ENCODE data around the gene ZNRF1. TPM values are rescaled to one million over a fixed set of nuclear protein-coding genes. Genes with fewer than 3 reads are reported as not detected.

The ZNRF1 gene
- total and polyA plus RNA-seq, 2 of the 13 experiments (the other 11 are each of a cell fraction or from before 2014, with no cell fraction given), result 43.9 to 58.7 TPM

DNA sequence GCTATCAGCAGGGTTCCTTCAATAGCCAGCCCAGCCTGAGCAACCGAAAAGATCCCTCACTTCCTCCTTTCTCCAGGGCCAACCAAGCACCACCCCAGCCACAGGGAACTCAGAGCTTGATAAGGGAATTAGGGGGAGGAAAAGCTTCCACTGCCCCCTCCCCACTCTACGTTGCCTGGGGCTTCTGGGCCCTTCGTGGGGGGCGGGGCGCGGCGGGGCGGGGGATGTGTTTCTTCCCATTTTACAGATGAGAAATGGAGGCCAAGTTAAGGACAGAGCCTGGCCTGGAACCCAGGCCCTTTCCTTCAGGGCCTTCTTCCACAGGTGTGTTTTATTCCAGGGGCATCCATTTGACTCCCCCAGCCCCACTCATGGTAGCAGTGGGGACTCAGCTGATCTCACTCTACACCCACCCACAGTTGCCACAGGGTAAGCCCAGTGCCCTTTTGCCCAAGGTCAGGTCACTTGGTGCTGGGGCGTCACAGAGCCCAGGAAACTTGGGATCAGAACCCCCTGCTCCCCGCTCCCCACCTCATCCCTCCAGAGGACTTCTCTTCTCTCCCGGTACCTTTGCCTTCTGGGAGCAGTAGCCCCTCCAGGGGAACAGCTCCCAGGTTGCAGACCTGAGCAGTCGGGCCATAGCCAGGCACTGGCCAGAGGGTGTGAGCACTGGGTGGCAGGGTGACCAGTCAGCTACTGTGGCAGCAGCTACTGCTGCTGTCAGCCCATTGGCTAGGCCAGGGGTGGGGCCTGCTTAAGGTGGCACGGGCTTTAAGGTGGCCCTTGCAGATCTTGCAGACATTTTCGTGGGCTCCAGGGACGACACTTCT is 117.5 kb downstream of the ZNRF1 start, which contains the start of gene LDHD (continued):
- TF ChIP-seq ZNF256 (CRISPR knock-in tag; conservative IDR thresholded peaks at IDR 0.05) (no peak), FOSL2 (CRISPR knock-in tag; IDR thresholded peaks at IDR 0.05) (peak; percentile 59; the same call in 1 of the 2 replicates), GTF3A (CRISPR knock-in tag; conservative IDR thresholded peaks at IDR 0.05) (no peak), ZNF570 (CRISPR knock-in tag; IDR thresholded peaks at IDR 0.05; ENCODE audit: borderline replicate concordance) (no peak), NFE2L2 (IDR thresholded peaks at IDR 0.05; ENCODE audit: low read length) (no peak), GLI4 (CRISPR knock-in tag; IDR thresholded peaks at IDR 0.05; ENCODE audit: borderline replicate concordance) (peak; percentile 87; the same call in 1 of the 2 replicates), RARA (CRISPR knock-in tag; IDR thresholded peaks at IDR 0.05) (0 out of 2 replicates have a peak, but pooled peaks have one; percentile 25), KDM2A (CRISPR knock-in tag; IDR thresholded peaks at IDR 0.05; ENCODE audit: borderline replicate concordance, low read depth) (peak; percentile 83; the same call in 1 of the 2 replicates), BRD4 (CRISPR knock-in tag; IDR thresholded peaks at IDR 0.05) (peak; percentile 36; the same call in 1 of the 2 replicates), ZIK1 (CRISPR knock-in tag; IDR thresholded peaks at IDR 0.05; ENCODE audit: borderline replicate concordance, low read depth) (0 out of 2 replicates have a peak, but pooled peaks have one; percentile 44), MLLT10 (CRISPR knock-in tag; IDR thresholded peaks at IDR 0.05) (no peak), KAT8 (CRISPR knock-in tag; IDR thresholded peaks at IDR 0.05) (peak; percentile 79), ZNF264 (CRISPR knock-in tag; IDR thresholded peaks at IDR 0.05) (peak; percentile 17; the same call in 1 of the 2 replicates), XRCC5 (optimal IDR thresholded peaks at IDR 0.05; ENCODE audit: low read length) (peak; percentile 90)
- TF ChIP-seq, protein P1, sequence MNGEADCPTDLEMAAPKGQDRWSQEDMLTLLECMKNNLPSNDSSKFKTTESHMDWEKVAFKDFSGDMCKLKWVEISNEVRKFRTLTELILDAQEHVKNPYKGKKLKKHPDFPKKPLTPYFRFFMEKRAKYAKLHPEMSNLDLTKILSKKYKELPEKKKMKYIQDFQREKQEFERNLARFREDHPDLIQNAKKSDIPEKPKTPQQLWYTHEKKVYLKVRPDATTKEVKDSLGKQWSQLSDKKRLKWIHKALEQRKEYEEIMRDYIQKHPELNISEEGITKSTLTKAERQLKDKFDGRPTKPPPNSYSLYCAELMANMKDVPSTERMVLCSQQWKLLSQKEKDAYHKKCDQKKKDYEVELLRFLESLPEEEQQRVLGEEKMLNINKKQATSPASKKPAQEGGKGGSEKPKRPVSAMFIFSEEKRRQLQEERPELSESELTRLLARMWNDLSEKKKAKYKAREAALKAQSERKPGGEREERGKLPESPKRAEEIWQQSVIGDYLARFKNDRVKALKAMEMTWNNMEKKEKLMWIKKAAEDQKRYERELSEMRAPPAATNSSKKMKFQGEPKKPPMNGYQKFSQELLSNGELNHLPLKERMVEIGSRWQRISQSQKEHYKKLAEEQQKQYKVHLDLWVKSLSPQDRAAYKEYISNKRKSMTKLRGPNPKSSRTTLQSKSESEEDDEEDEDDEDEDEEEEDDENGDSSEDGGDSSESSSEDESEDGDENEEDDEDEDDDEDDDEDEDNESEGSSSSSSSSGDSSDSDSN (CRISPR knock-in tag; IDR thresholded peaks at IDR 0.05), result peak; percentile 66; the same call in 1 of the 2 replicates
- TF ChIP-seq, protein P2, sequence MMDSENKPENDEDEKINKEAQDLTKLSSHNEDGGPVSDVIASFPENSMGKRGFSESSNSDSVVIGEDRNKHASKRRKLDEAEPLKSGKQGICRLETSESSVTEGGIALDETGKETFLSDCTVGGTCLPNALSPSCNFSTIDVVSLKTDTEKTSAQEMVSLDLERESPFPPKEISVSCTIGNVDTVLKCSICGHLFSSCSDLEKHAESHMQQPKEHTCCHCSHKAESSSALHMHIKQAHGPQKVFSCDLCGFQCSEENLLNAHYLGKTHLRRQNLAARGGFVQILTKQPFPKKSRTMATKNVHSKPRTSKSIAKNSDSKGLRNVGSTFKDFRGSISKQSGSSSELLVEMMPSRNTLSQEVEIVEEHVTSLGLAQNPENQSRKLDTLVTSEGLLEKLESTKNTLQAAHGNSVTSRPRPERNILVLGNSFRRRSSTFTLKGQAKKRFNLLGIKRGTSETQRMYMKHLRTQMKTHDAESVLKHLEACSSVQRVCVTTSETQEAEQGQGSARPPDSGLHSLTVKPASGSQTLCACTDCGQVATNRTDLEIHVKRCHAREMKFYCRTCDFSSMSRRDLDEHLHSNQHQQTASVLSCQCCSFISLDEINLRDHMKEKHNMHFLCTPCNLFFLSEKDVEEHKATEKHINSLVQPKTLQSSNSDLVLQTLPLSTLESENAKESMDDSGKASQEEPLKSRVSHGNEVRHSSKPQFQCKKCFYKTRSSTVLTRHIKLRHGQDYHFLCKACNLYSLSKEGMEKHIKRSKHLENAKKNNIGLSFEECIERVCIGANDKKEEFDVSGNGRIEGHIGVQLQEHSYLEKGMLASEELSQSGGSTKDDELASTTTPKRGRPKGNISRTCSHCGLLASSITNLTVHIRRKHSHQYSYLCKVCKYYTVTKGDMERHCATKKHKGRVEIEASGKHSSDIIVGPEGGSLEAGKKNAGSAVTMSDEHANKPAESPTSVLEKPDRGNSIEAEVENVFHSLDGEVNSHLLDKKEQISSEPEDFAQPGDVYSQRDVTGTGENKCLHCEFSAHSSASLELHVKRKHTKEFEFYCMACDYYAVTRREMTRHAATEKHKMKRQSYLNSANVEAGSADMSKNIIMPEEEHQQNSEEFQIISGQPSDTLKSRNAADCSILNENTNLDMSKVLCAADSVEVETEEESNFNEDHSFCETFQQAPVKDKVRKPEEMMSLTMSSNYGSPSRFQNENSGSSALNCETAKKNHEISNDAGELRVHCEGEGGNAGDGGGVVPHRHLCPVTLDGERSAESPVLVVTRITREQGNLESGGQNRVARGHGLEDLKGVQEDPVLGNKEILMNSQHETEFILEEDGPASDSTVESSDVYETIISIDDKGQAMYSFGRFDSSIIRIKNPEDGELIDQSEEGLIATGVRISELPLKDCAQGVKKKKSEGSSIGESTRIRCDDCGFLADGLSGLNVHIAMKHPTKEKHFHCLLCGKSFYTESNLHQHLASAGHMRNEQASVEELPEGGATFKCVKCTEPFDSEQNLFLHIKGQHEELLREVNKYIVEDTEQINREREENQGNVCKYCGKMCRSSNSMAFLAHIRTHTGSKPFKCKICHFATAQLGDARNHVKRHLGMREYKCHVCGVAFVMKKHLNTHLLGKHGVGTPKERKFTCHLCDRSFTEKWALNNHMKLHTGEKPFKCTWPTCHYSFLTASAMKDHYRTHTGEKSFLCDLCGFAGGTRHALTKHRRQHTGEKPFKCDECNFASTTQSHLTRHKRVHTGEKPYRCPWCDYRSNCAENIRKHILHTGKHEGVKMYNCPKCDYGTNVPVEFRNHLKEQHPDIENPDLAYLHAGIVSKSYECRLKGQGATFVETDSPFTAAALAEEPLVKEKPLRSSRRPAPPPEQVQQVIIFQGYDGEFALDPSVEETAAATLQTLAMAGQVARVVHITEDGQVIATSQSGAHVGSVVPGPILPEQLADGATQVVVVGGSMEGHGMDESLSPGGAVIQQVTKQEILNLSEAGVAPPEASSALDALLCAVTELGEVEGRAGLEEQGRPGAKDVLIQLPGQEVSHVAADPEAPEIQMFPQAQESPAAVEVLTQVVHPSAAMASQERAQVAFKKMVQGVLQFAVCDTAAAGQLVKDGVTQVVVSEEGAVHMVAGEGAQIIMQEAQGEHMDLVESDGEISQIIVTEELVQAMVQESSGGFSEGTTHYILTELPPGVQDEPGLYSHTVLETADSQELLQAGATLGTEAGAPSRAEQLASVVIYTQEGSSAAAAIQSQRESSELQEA (CRISPR knock-in tag; IDR thresholded peaks at IDR 0.05; ENCODE audit: not compliant biosample characterization), result peak; percentile 93
- TF ChIP-seq, protein P3, sequence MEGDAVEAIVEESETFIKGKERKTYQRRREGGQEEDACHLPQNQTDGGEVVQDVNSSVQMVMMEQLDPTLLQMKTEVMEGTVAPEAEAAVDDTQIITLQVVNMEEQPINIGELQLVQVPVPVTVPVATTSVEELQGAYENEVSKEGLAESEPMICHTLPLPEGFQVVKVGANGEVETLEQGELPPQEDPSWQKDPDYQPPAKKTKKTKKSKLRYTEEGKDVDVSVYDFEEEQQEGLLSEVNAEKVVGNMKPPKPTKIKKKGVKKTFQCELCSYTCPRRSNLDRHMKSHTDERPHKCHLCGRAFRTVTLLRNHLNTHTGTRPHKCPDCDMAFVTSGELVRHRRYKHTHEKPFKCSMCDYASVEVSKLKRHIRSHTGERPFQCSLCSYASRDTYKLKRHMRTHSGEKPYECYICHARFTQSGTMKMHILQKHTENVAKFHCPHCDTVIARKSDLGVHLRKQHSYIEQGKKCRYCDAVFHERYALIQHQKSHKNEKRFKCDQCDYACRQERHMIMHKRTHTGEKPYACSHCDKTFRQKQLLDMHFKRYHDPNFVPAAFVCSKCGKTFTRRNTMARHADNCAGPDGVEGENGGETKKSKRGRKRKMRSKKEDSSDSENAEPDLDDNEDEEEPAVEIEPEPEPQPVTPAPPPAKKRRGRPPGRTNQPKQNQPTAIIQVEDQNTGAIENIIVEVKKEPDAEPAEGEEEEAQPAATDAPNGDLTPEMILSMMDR (CRISPR knock-in tag; IDR thresholded peaks at IDR 0.05), result peak; percentile 49; the same call in 1 of the 2 replicates

Measured in HepG2 (cell line).